IPS DF 19.7 (cell line): Measurements from ENCODE around the gene IFIT1.
A peak's percentile ranks its signal among the peaks of the same experiment; 100 is the strongest.
"Not testable (repeated sequence)": the region's sequence is repeated elsewhere in the genome, so short reads cannot be mapped to it uniquely, and the experiment has no call there.

ENCODE experiments used
- DNase-seq: peaks from one replicate; pipeline ENCODE4 v3.0.0-alpha.2; 2013; ENCODE audit warnings: low read depth, low spot score

The IFIT1 gene, protein sequence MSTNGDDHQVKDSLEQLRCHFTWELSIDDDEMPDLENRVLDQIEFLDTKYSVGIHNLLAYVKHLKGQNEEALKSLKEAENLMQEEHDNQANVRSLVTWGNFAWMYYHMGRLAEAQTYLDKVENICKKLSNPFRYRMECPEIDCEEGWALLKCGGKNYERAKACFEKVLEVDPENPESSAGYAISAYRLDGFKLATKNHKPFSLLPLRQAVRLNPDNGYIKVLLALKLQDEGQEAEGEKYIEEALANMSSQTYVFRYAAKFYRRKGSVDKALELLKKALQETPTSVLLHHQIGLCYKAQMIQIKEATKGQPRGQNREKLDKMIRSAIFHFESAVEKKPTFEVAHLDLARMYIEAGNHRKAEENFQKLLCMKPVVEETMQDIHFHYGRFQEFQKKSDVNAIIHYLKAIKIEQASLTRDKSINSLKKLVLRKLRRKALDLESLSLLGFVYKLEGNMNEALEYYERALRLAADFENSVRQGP

GRCh38 chr10:89391907-89392756, at the start of gene IFIT1:
TSS of gene IFIT1 (plus strand) at chr10:89392623. CDS start at chr10:89392713, 90 bp downstream.
- peak; percentile 42 for DNase-seq

DNA sequence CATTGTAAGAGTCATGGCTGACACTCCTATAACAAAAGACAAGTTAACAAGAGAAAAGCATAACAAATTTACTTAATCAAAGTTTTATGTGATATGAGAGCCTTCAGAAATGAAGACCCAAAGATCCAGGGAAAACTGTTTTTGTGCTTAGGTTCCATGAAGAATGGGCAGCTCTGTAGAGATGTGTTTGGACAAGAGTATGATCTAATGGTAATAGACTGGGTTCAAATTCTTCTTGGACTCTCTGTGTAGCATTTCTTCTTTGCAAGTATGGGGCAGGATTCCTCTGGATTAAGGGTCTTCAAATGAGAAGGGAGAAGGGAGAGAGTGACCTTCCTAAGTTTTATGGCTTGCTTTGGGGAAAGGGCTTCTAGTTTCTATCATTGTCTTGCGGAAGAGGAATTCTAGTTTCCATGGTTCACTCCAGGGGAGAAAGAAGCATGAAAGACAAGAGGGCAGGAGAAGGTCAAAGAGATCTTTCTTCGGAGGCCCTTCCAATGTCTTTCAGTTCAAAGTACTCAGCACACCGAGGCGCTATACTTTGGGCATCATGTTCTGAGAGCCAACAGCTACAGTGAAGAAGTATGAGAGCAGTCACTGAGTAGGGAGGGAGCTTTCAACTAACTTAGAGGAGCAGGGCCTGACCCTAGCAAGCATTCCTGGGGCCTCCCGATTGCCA, 49.2 kb upstream of the IFIT1 start:
- DNase-seq, result no peak

DNA sequence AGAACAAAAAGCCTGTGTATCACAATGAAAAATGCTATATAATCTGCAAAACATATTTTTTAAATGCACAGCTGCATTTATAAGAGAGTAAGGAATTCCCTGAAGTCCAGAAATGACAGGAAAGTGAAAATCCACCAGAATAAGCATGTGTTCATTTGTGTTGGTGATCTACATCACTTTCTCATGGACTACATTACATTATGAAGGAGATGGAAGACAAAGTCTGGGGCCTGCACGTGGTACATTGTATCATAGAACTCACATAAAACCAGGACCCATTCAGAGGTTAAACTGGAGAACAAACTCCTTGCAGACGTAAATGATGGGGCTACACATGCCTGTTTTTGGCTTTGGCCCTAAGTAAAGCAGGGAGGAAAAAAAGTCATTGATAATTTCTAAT, 48.3 kb upstream of the IFIT1 start:
- no peak for DNase-seq

- no peak for DNase-seq
Observed at GRCh38 chr10:89345367-89346000, 46.9 kb upstream of the IFIT1 start.

DNA sequence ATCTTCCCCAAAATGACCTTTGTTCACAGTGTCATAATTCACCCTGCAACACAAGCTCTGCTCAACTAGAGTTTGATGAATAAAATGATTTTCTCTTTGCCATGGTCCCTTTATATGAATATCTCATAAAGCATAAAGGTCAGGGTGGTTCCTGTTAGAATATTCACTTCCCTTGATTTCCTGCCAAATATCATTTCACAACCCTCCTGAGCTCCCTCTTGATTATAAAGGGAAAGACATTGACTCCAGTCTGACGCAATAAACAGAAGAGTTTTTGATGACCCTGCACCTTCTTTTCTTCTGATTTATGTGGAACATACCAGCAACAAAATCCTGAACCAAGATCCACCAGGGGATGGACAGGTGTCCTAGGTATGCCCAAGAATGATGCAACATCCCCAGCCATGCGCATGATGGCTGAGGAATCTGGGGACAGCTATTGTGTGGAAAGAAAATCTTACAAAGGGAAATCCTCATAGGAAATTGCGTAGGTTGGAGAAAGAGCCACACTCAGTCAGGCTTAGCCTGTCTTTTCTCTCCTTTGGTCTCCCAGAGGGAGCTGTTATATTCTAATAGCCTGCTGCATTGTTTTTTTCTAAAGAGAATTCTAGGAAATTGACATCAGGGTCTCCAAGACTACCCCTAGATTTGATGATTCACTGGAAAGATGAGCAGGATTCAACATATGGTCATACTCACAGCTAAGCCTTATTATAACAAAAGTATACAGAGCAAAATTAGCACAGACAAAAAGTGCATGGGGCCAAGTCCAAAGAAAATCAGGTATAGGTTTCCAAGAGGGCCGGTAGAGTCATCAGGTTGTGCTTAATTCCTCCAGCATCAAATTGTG, 45.8 kb upstream of the IFIT1 start:
- DNase-seq, result no peak

DNA sequence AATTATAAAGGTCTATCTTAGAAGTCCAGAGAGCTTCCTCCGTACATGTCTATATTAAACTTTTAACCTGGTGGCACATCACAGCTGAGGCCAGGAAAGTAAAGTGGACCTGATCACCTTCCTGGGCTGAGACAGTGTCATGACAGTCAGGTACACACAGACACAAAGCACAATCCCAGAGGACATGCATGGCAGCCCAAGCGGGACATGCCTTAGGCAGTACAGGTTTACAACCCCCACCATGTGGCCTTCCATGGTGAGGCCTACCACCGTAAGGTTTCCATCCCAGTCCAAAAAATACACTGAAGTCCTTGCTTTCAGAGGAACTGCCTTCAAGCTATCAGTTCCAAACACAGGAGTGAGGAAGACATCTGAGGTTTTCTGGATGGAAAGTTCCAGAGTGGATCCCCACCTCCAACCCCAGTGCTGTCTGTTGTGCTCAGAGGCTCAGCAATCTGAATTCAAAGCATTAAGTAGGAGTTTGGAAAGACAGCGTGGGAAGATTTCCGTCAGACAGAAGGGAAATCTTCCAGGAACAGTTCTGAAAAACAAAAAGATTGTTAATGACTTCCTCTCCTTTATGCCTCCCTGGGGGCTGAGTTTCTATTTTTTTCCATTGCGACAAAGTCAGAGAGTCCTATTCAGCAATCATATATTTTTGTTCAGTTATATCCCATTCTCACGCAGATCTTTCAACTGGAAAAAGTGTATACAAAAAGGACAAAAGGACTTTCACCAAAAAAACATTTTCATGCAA, 44.5 kb upstream of the IFIT1 start:
- no peak for DNase-seq

DNA sequence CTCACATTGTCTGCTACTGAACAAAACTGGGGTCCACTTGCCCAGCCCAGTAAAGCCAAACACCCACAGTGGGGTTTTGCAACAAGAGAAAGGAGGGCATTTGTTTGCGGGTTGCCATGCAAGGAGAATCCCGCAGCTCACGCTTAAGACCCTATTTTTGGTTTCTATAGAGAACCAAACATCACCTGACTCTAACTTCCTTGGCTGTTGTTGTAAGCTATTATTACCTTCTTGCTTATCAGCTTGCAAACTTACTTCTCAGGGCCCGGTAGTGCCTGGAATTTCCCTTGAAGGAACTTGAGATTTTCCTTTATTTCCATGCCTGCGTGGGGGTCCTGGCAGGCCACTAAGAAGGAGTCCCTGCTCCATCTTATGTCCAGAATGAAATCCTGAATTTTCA, 43.9 kb upstream of the IFIT1 start:
- DNase-seq, result no peak

- DNase-seq, result no peak
Observed at GRCh38 chr10:89348975-89349374, 43.4 kb upstream of the IFIT1 start.

DNA sequence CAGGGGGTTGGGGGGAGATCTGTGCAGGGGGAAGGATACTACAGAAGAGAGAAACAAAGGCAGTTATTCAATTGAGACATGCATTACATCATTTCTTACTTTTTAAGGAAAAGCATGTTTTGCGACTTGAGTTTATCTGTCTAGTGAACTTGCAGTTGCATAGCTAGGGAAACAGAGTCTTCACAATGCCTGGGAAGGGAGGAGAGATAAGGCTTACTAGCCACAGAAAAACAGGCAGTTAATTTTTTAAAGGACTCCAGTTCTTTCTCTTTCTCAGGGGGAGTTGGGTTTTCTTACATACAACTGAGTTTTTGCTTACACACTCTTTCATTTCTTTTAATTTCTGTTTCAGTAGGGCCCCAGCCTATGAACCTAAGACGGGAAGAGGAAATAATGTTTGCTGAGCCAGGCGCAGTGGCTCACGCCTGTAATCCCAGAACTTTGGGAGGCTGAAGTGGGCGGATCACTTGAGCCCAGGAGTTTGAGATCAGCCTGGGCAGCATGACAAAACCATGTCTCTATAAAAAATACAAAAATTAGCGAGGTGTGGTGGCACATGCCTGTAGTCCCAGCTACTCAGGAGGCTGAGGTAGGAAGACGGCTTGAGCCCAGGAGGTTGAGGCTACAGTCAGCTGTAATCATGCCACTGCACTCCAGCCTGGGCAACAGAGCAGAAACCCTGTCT, 41.6 kb upstream of the IFIT1 start:
- not testable (repeated sequence) for DNase-seq

GRCh38 chr10:89351412-89351779, 41.0 kb upstream of the IFIT1 start:
- DNase-seq, result no peak

DNA sequence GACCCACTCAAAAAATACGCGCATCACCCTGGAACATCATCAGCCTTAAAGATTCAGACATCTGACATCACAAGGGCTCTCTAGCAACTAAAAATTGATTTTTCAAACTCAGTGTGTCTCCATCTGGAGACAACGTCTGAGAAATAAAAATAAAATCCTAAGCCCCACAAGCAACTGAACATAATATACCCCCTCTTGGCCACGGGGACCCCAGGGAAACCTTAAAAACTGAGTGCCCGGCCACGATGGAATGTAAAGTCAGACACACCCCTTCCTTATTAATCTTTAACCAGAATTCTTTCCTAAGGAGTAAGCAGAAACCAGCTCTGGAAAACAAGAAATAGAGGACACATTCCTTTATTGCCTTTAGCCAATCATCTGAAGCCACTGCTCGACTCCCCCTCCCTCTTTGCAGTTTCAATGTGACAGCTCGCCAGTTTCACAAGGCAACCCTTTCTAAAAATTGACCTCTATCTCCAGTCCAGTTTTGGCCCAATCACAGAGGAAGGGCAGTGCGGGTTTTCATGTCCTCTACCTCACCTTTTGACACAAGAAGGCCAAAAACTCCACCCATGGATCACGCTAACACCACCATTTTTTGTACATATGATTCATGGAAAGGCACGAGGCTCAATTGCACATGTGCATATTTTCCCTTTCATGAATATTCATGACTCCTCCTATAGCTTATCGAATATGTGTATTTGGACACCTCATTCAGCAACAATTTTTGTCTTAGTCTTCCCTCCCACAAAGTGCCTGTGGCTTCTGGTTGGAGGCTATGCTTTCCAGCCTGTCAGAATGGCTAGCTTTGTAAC, 40.4 kb upstream of the IFIT1 start:
- no peak for DNase-seq

DNA sequence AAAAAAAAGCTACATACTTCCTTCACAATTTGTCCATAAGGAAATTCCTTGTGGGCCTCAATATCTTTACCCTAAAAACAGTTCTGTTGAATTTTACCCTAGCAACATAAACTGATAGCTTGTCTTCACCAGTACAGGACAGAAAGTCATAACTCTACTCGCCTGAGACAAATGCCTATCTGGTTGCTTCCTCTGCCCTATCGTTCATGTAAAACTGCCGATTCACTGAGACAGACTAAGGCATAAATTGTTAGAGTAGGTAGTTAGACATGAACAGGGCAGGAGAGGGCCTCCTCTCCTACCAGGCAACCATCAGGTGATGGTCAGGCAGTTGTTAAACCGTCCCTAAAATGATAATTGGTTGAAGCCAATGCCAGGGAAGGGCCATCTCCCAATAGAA, 39.6 kb upstream of the IFIT1 start:
- DNase-seq, result no peak

GRCh38 chr10:89355394-89355931, 37.0 kb upstream of the IFIT1 start:
- no peak for DNase-seq

- DNase-seq, result no peak
Observed at GRCh38 chr10:89357096-89357495, 35.3 kb upstream of the IFIT1 start.

GRCh38 chr10:89357975-89358374, 34.4 kb upstream of the IFIT1 start:
- DNase-seq, result no peak

DNA sequence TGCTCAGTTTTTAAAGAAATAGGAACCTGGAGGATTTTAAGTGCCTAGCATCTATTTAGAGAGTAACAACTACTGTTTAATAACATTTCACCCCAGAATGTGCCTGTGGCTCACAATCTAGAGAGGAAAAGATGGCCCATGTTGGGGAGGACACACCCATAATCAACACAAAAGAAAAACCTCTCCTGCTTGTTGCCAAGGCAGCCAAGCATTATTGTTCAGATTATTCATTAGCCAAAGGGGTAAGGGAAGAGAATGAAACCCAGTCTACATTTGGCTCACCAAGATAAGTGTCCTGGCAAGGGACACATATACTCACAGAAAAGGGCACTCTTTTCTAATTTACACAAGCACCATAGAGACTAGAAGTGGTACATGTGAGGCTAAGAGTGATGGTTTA, 32.3 kb upstream of the IFIT1 start:
- DNase-seq, result no peak

DNA sequence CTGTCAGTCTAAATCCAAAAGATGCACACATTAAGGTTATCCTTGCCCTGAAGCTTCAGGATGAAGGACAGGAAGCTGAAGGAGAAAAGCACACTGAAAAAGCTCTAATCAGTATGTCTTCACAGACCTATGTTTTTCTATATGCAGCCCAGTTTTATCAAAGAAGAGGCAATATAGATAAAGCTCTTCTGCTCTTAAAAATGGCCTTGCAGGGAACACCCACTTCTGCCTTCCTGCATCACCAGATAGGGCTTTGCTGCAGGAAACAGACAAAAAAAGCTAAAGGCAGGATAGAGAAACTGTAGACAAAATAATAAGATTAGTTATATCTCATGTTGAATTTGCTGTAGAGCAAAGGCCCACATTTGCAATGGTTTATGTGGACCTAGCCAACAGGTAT, 29.5 kb upstream of the IFIT1 start:
- no peak for DNase-seq

GRCh38 chr10:89363729-89364442, 28.5 kb upstream of the IFIT1 start:
- DNase-seq, result no peak
